ENCODE data around the gene KRT38. TPM values are rescaled to one million over a fixed set of nuclear protein-coding genes. Genes with fewer than 3 reads are reported as not detected.
"Not testable (repeated sequence)": the region's sequence is repeated elsewhere in the genome, so short reads cannot be mapped to it uniquely, and the experiment has no call there.

The KRT38 gene
- total RNA-seq, 2 experiments from 2014 or later: not detected

GRCh38 chr17:41404024-41404671, 36.6 kb downstream of the KRT38 start:
- Mint-ChIP-seq H3K27me3 (ENCODE audit: low read depth) (no peaks in the 10 kb centered on the region), H3K9me3 (no peaks in the 10 kb centered on the region), H3K4me3 (no peak overlapping the region), H3K27ac (peak overlapping the region; percentile 79), H3K36me3 (ENCODE audit: low read depth) (no peaks in the 10 kb centered on the region), H3K4me1 (ENCODE audit: low read depth) (peaks cover 47% of the 10 kb centered on the region)
- CTCF ChIA-PET: interaction anchor here (1.0 to 2.3 kb wide), 6 partner anchors 14 to 262 kb away, joined by 3 to 9 read pairs (median 4); no protein-coding TSS in a partner anchor
- intact Hi-C loops (cut with micrococcal nuclease): loop anchor here (1.0 to 5.0 kb wide), 4 partner anchors 63 to 1307 kb away; no protein-coding TSS in a partner anchor
- DNase-seq: peak; percentile 85

GRCh38 chr17:41403404-41404023, 37.3 kb downstream of the KRT38 start:
- Mint-ChIP-seq H3K36me3 (ENCODE audit: low read depth) (no peaks in the 10 kb centered on the region), H3K4me3 (no peak overlapping the region), H3K27me3 (ENCODE audit: low read depth) (no peaks in the 10 kb centered on the region), H3K27ac (peak overlapping the region; percentile 69), H3K4me1 (ENCODE audit: low read depth) (peaks cover 40% of the 10 kb centered on the region), H3K9me3 (no peaks in the 10 kb centered on the region)
- intact Hi-C loops (cut with micrococcal nuclease): loop anchor here (1.0 to 5.0 kb wide), 5 partner anchors 62 to 1306 kb away; no protein-coding TSS in a partner anchor
- CTCF ChIA-PET: interaction anchor here (0.7 to 1.8 kb wide), 6 partner anchors 63 to 262 kb away, joined by 3 to 9 read pairs (median 4); no protein-coding TSS in a partner anchor
- peak; percentile 29 for DNase-seq

GRCh38 chr17:41402161-41402560, 38.6 kb downstream of the KRT38 start:
- H3K4me1 Mint-ChIP-seq (ENCODE audit: low read depth): peaks cover 37% of the 10 kb centered on the region
- CTCF ChIA-PET: no interaction called here
- H3K27ac Mint-ChIP-seq: no peak overlapping the region
- no peak for DNase-seq
- H3K4me3 Mint-ChIP-seq: no peak overlapping the region
- intact Hi-C loops (cut with micrococcal nuclease): loop anchor here (2.0 to 5.0 kb wide), 3 partner anchors 95 to 1305 kb away; no protein-coding TSS in a partner anchor
- H3K36me3 Mint-ChIP-seq (ENCODE audit: low read depth): no peaks in the 10 kb centered on the region
- no peaks in the 10 kb centered on the region for H3K27me3 Mint-ChIP-seq (ENCODE audit: low read depth)
- H3K9me3 Mint-ChIP-seq: no peaks in the 10 kb centered on the region

- DNase-seq: no peak
- Mint-ChIP-seq H3K4me3 (no peak within 1 kb of the TSS), H3K9me3 (no peaks in the 10 kb centered on the region), H3K27ac (no peak within 1 kb of the TSS), H3K4me1 (ENCODE audit: low read depth) (peaks cover 10% of the 10 kb centered on the region), H3K36me3 (ENCODE audit: low read depth) (no peaks in the 10 kb centered on the region), H3K27me3 (ENCODE audit: low read depth) (no peaks in the 10 kb centered on the region)
- intact Hi-C loops (cut with micrococcal nuclease): no loop called here
- CTCF ChIA-PET: no interaction called here
These were observed 43.7 kb downstream of the KRT38 start, which contains the start of gene KRT31 for GRCh38 chr17:41396996-41397660. TSS of gene KRT31 (minus strand) at chr17:41397608. CDS start at chr17:41397539, 69 bp downstream.

- peaks cover 8% of the 10 kb centered on the region for H3K4me1 Mint-ChIP-seq (ENCODE audit: low read depth)
- no peaks in the 10 kb centered on the region for H3K9me3 Mint-ChIP-seq
- DNase-seq: no peak
- no peak overlapping the region for H3K4me3 Mint-ChIP-seq
- intact Hi-C loops (cut with micrococcal nuclease): no loop called here
- CTCF ChIA-PET: no interaction called here
- H3K27me3 Mint-ChIP-seq (ENCODE audit: low read depth): no peaks in the 10 kb centered on the region
- no peak overlapping the region for H3K27ac Mint-ChIP-seq
- H3K36me3 Mint-ChIP-seq (ENCODE audit: low read depth): no peaks in the 10 kb centered on the region
These were observed 44.4 kb downstream of the KRT38 start for GRCh38 chr17:41396340-41396739.

GRCh38 chr17:41395611-41396010, 45.2 kb downstream of the KRT38 start:
- H3K9me3 Mint-ChIP-seq: no peaks in the 10 kb centered on the region
- H3K27me3 Mint-ChIP-seq (ENCODE audit: low read depth): no peaks in the 10 kb centered on the region
- CTCF ChIA-PET: no interaction called here

GRCh38 chr17:41395044-41395443, 45.7 kb downstream of the KRT38 start:
- H3K36me3 Mint-ChIP-seq (ENCODE audit: low read depth); intact Hi-C loops (cut with micrococcal nuclease); H3K4me1 Mint-ChIP-seq (ENCODE audit: low read depth); H3K27ac Mint-ChIP-seq; H3K27me3 Mint-ChIP-seq (ENCODE audit: low read depth); DNase-seq; H3K9me3 Mint-ChIP-seq; CTCF ChIA-PET; H3K4me3 Mint-ChIP-seq: not testable (repeated sequence)

More at GRCh38 chr17:41395611-41396010, 45.2 kb downstream of the KRT38 start:
- no peak overlapping the region for H3K4me3 Mint-ChIP-seq
- no peak for DNase-seq
- intact Hi-C loops (cut with micrococcal nuclease): no loop called here
- no peaks in the 10 kb centered on the region for H3K36me3 Mint-ChIP-seq (ENCODE audit: low read depth)
- peaks cover 7% of the 10 kb centered on the region for H3K4me1 Mint-ChIP-seq (ENCODE audit: low read depth)
- no peak overlapping the region for H3K27ac Mint-ChIP-seq

GRCh38 chr17:41394254-41394996, 46.4 kb downstream of the KRT38 start:
- peaks cover 5% of the 10 kb centered on the region for H3K4me1 Mint-ChIP-seq (ENCODE audit: low read depth)
- H3K4me3 Mint-ChIP-seq: no peak overlapping the region
- H3K9me3 Mint-ChIP-seq: no peaks in the 10 kb centered on the region
- H3K36me3 Mint-ChIP-seq (ENCODE audit: low read depth): no peaks in the 10 kb centered on the region
- no peak overlapping the region for H3K27ac Mint-ChIP-seq
- DNase-seq: no peak
- CTCF ChIA-PET: no interaction called here
- intact Hi-C loops (cut with micrococcal nuclease): no loop called here
- H3K27me3 Mint-ChIP-seq (ENCODE audit: low read depth): no peaks in the 10 kb centered on the region

- H3K4me3 Mint-ChIP-seq: no peak overlapping the region
- H3K36me3 Mint-ChIP-seq (ENCODE audit: low read depth): no peaks in the 10 kb centered on the region
- H3K27me3 Mint-ChIP-seq (ENCODE audit: low read depth): no peaks in the 10 kb centered on the region
- CTCF ChIA-PET: no interaction called here
- DNase-seq: no peak
- H3K27ac Mint-ChIP-seq: no peak overlapping the region
- H3K4me1 Mint-ChIP-seq (ENCODE audit: low read depth): peaks cover 2% of the 10 kb centered on the region
- no peaks in the 10 kb centered on the region for H3K9me3 Mint-ChIP-seq
- intact Hi-C loops (cut with micrococcal nuclease): no loop called here
These were observed 47.0 kb downstream of the KRT38 start for GRCh38 chr17:41393826-41394225.

GRCh38 chr17:41393294-41393693, 47.5 kb downstream of the KRT38 start:
- no peak for DNase-seq
- no peaks in the 10 kb centered on the region for H3K9me3 Mint-ChIP-seq
- peaks cover 2% of the 10 kb centered on the region for H3K4me1 Mint-ChIP-seq (ENCODE audit: low read depth)
- no peak overlapping the region for H3K4me3 Mint-ChIP-seq
- CTCF ChIA-PET: no interaction called here
- no peaks in the 10 kb centered on the region for H3K36me3 Mint-ChIP-seq (ENCODE audit: low read depth)
- H3K27ac Mint-ChIP-seq: no peak overlapping the region
- H3K27me3 Mint-ChIP-seq (ENCODE audit: low read depth): no peaks in the 10 kb centered on the region
- intact Hi-C loops (cut with micrococcal nuclease): no loop called here

GRCh38 chr17:41392278-41392677, 48.5 kb downstream of the KRT38 start:
- peaks cover under 1% of the 10 kb centered on the region for H3K9me3 Mint-ChIP-seq
- H3K27ac Mint-ChIP-seq: no peak overlapping the region
- H3K36me3 Mint-ChIP-seq (ENCODE audit: low read depth): no peaks in the 10 kb centered on the region
- intact Hi-C loops (cut with micrococcal nuclease): no loop called here
- DNase-seq: no peak
- no peak overlapping the region for H3K4me3 Mint-ChIP-seq
- CTCF ChIA-PET: no interaction called here
- peaks cover 2% of the 10 kb centered on the region for H3K4me1 Mint-ChIP-seq (ENCODE audit: low read depth)
- H3K27me3 Mint-ChIP-seq (ENCODE audit: low read depth): no peaks in the 10 kb centered on the region

GRCh38 chr17:41391535-41391934, 49.2 kb downstream of the KRT38 start:
- H3K4me1 Mint-ChIP-seq (ENCODE audit: low read depth): peaks cover 2% of the 10 kb centered on the region
- intact Hi-C loops (cut with micrococcal nuclease): no loop called here
- H3K27ac Mint-ChIP-seq: no peak overlapping the region
- H3K9me3 Mint-ChIP-seq: peaks cover 5% of the 10 kb centered on the region
- no peak for DNase-seq
- CTCF ChIA-PET: interaction anchor here (1.5 kb wide), 1 partner anchor 9 kb away, joined by 5 read pairs; no protein-coding TSS in a partner anchor
- no peaks in the 10 kb centered on the region for H3K27me3 Mint-ChIP-seq (ENCODE audit: low read depth)
- peaks cover 2% of the 10 kb centered on the region for H3K36me3 Mint-ChIP-seq (ENCODE audit: low read depth)
- H3K4me3 Mint-ChIP-seq: no peak overlapping the region

Data from activated naive CD4-positive, alpha-beta T cell treated with anti-CD3 and anti-CD28 coated beads for 36 hours (primary cell).